ENCODE measurements around the gene KAZN. TPM values are rescaled to one million over a fixed set of nuclear protein-coding genes. Genes with fewer than 3 reads are reported as not detected.

Gene KAZN
- polyA plus RNA-seq, 1 donor from 2014 or later = 20.6 TPM

DNA sequence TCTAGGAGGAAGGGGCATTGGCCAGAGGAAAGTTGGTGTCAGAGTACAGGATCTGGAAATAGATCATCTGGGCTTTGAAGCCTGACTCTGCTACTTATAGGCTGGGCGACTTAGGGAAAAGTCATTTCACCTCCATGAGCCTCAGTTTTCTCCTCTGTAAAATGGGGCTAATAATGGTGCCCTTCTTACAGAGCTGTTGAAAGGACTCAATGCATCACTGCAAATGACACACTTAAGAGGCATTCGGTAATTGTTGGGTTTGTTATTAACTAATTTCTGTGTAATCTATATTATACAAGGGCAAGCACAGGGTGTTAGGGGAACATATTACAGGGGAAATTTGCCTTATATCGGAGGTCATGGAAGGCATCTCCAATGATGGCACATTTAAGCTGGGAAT is 96.1 kb downstream of the KAZN start:
- Histone ChIP-seq H3K36me3 (ENCODE audit: insufficient read depth, low read length) (no peaks in the 10 kb centered on the region), H3F3A (ENCODE audit: insufficient read depth, low read length, poor library complexity, severe bottlenecking) (no peaks in the 10 kb centered on the region), H3K9me3 (ENCODE audit: low read length) (no peaks in the 10 kb centered on the region), H3K9ac (ENCODE audit: low read length) (no peak overlapping the region), H3K4me2 (ENCODE audit: low read length) (no peak overlapping the region), H3K79me2 (replicated peaks; ENCODE audit: insufficient read depth, low read length) (peaks cover 4% of the 10 kb centered on the region), H3K27me3 (ENCODE audit: insufficient read depth, low read depth, low read length) (no peaks in the 10 kb centered on the region), H3K4me3 (ENCODE audit: low read length) (no peak overlapping the region), H2AFZ (ENCODE audit: low read depth, low read length) (no peak overlapping the region), H4K20me1 (ENCODE audit: insufficient read depth) (no peaks in the 10 kb centered on the region), H3K9me2 (ENCODE audit: insufficient read depth, low read length) (no peaks in the 10 kb centered on the region), H3K27ac (ENCODE audit: low read length) (no peak overlapping the region)
- TF ChIP-seq RAD21 (conservative IDR thresholded peaks at IDR 0.05) (no peak), EP300 (conservative IDR thresholded peaks at IDR 0.05; ENCODE audit: poor library complexity, severe bottlenecking) (no peak), SMC3 (conservative IDR thresholded peaks at IDR 0.05; ENCODE audit: poor library complexity) (no peak), MXI1 (conservative IDR thresholded peaks at IDR 0.05; ENCODE audit: poor library complexity, severe bottlenecking) (no peak), REST (IDR thresholded peaks at IDR 0.05; ENCODE audit: borderline replicate concordance) (no peak), POLR2AphosphoS5 (IDR thresholded peaks at IDR 0.05) (no peak), EZH2 (IDR thresholded peaks at IDR 0.05; ENCODE audit: borderline replicate concordance, insufficient read depth, low read length, poor library complexity, severe bottlenecking) (no peak), TAF1 (IDR thresholded peaks at IDR 0.05; ENCODE audit: low read depth) (no peak)
- TF ChIP-seq, protein P1, sequence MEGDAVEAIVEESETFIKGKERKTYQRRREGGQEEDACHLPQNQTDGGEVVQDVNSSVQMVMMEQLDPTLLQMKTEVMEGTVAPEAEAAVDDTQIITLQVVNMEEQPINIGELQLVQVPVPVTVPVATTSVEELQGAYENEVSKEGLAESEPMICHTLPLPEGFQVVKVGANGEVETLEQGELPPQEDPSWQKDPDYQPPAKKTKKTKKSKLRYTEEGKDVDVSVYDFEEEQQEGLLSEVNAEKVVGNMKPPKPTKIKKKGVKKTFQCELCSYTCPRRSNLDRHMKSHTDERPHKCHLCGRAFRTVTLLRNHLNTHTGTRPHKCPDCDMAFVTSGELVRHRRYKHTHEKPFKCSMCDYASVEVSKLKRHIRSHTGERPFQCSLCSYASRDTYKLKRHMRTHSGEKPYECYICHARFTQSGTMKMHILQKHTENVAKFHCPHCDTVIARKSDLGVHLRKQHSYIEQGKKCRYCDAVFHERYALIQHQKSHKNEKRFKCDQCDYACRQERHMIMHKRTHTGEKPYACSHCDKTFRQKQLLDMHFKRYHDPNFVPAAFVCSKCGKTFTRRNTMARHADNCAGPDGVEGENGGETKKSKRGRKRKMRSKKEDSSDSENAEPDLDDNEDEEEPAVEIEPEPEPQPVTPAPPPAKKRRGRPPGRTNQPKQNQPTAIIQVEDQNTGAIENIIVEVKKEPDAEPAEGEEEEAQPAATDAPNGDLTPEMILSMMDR (IDR thresholded peaks at IDR 0.05; ENCODE audit: poor library complexity, severe bottlenecking) = no peak

DNA sequence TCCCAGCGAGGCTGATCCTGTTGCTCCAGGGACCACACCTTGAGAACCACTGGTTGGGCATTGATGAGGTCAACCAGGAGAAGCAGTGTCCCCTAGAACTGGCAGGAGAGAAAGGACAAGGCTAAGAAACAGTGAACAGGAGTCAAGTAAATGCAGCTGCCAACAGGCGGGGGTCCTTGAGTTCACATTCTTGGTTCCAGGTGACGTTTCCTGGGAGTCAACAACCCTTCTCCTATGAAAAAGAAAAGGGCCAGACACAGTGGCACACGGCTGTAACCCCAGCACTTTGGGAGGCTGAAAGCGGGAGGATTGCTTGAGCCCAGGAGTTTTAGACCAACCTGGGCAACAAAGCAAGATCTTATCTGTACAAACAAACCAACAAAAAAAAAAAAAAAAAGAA is 98.3 kb downstream of the KAZN start:
- Histone ChIP-seq H2AFZ (ENCODE audit: low read depth, low read length) (no peak overlapping the region), H3F3A (ENCODE audit: insufficient read depth, low read length, poor library complexity, severe bottlenecking) (no peaks in the 10 kb centered on the region), H3K4me2 (ENCODE audit: low read length) (no peak overlapping the region), H3K4me3 (ENCODE audit: low read length) (no peak overlapping the region), H4K20me1 (ENCODE audit: insufficient read depth) (no peaks in the 10 kb centered on the region), H3K27ac (ENCODE audit: low read length) (no peak overlapping the region), H3K9me2 (ENCODE audit: insufficient read depth, low read length) (no peaks in the 10 kb centered on the region), H3K36me3 (ENCODE audit: insufficient read depth, low read length) (no peaks in the 10 kb centered on the region), H3K9me3 (ENCODE audit: low read length) (no peaks in the 10 kb centered on the region), H3K27me3 (ENCODE audit: insufficient read depth, low read depth, low read length) (no peaks in the 10 kb centered on the region), H3K79me2 (replicated peaks; ENCODE audit: insufficient read depth, low read length) (peaks cover 4% of the 10 kb centered on the region), H3K9ac (ENCODE audit: low read length) (no peak overlapping the region)
- TF ChIP-seq, protein P1 (IDR thresholded peaks at IDR 0.05; ENCODE audit: poor library complexity, severe bottlenecking) = no peak
- TF ChIP-seq SMC3 (conservative IDR thresholded peaks at IDR 0.05; ENCODE audit: poor library complexity) = no peak
- TF ChIP-seq MXI1 (conservative IDR thresholded peaks at IDR 0.05; ENCODE audit: poor library complexity, severe bottlenecking) = no peak
- TF ChIP-seq POLR2AphosphoS5 (IDR thresholded peaks at IDR 0.05) = no peak
- no peak for TF ChIP-seq TAF1 (IDR thresholded peaks at IDR 0.05; ENCODE audit: low read depth)
- TF ChIP-seq RAD21 (conservative IDR thresholded peaks at IDR 0.05) = no peak
- no peak for TF ChIP-seq EP300 (conservative IDR thresholded peaks at IDR 0.05; ENCODE audit: poor library complexity, severe bottlenecking)
- no peak for TF ChIP-seq REST (IDR thresholded peaks at IDR 0.05; ENCODE audit: borderline replicate concordance)
- no peak for TF ChIP-seq EZH2 (IDR thresholded peaks at IDR 0.05; ENCODE audit: borderline replicate concordance, insufficient read depth, low read length, poor library complexity, severe bottlenecking)
